ENCODE results near the gene CPSF3.

DNA sequence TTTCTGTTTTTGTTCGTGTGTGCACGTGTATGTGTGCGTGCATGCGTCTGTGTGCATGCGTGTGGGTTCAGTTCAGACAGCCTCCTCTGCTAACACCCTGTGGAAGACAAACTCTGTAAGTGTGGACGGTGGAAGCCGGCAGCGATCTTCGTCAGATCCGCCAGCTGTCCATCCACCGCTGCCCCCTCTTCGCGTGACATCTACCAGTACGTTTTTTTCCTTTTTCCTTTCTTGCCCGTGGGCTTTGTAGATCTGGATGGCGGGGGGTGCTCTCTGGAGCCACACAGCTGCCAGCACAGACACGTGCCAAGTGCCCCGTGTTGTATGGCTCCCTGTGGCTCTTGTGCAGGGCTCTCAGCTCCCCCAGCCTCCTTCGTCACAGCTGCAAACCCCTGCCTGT, 32.5 kb upstream of the CPSF3 start:
- TF ChIP-seq, protein P1, sequence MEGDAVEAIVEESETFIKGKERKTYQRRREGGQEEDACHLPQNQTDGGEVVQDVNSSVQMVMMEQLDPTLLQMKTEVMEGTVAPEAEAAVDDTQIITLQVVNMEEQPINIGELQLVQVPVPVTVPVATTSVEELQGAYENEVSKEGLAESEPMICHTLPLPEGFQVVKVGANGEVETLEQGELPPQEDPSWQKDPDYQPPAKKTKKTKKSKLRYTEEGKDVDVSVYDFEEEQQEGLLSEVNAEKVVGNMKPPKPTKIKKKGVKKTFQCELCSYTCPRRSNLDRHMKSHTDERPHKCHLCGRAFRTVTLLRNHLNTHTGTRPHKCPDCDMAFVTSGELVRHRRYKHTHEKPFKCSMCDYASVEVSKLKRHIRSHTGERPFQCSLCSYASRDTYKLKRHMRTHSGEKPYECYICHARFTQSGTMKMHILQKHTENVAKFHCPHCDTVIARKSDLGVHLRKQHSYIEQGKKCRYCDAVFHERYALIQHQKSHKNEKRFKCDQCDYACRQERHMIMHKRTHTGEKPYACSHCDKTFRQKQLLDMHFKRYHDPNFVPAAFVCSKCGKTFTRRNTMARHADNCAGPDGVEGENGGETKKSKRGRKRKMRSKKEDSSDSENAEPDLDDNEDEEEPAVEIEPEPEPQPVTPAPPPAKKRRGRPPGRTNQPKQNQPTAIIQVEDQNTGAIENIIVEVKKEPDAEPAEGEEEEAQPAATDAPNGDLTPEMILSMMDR (conservative IDR thresholded peaks at IDR 0.05; ENCODE audit: low read length): no peak
- TF ChIP-seq EZH2phosphoT487 (IDR thresholded peaks at IDR 0.05; ENCODE audit: borderline replicate concordance): no peak
